DOHH2 (cell line): ENCODE data around the gene ZNF638.
"Not testable (repeated sequence)": the region's sequence is repeated elsewhere in the genome, so short reads cannot be mapped to it uniquely, and the experiment has no call there.

Experiments used
- H3F3A ChIP-seq: fragments of 200-600 bp; sonication (generic), shearing (Covaris generic); 2 replicates; pipeline ENCODE4 v1.6.0; 2016; ENCODE audit warnings: antibody characterized with exemption, mild to moderate bottlenecking; ENCODE audit not compliant: control insufficient read depth, insufficient read depth
- H3K27ac ChIP-seq: fragments of 200-600 bp; sonication (generic); 2 replicates; pipeline ENCODE4 v1.5.1; 2014; ENCODE audit warnings: low read depth, mild to moderate bottlenecking, low read length, moderate library complexity
- H3K27me3 ChIP-seq: fragments of 200-600 bp; sonication (generic); 2 replicates; pipeline ENCODE4 v1.6.1; 2014; ENCODE audit warnings: mild to moderate bottlenecking, low read length, mixed read lengths; ENCODE audit not compliant: control insufficient read depth
- H3K36me3 ChIP-seq: fragments of 200-600 bp; sonication (generic); 2 replicates; pipeline ENCODE4 v1.6.1; 2014; ENCODE audit warnings: mild to moderate bottlenecking, low read length, moderate library complexity, mixed read lengths; ENCODE audit not compliant: control insufficient read depth
- H3K4me1 ChIP-seq: fragments of 200-600 bp; sonication (generic); 2 replicates; pipeline ENCODE4 v1.6.1; 2014; ENCODE audit warnings: mild to moderate bottlenecking, low read length, mixed read lengths; ENCODE audit not compliant: control insufficient read depth
- H3K4me2 ChIP-seq: fragments of 200-600 bp; sonication (generic); 2 replicates; pipeline ENCODE4 v1.6.0; 2014; ENCODE audit warnings: mild to moderate bottlenecking, low read length, moderate library complexity
- H3K4me3 ChIP-seq: fragments of 200-600 bp; sonication (generic); 2 replicates; pipeline ENCODE4 v1.5.1; 2014; ENCODE audit warnings: mild to moderate bottlenecking, low read length, mixed read lengths
- H3K79me2 ChIP-seq: fragments of 200-600 bp; sonication (generic); 2 replicates; pipeline ENCODE4 v1.6.1; 2014; ENCODE audit warnings: mild to moderate bottlenecking, low read length, mixed read lengths; ENCODE audit not compliant: control insufficient read depth
- H3K9me2 ChIP-seq: fragments of 200-600 bp; sonication (generic); replicated peaks from 2 replicates; pipeline ENCODE4 v1.6.1; 2014; ENCODE audit warnings: mild to moderate bottlenecking, low read length, mixed read lengths; ENCODE audit not compliant: control insufficient read depth
- H3K9me3 ChIP-seq: fragments of 200-600 bp; sonication (generic); 2 replicates; pipeline ENCODE4 v1.6.1; 2014; ENCODE audit warnings: antibody characterized with exemption, low read length, mixed read lengths; ENCODE audit not compliant: control insufficient read depth, insufficient read depth
- H4K20me1 ChIP-seq: fragments of 200-600 bp; sonication (generic); 2 replicates; pipeline ENCODE4 v1.6.0; 2014; ENCODE audit warnings: low read depth, mild to moderate bottlenecking, antibody characterized with exemption, low read length, moderate library complexity; ENCODE audit not compliant: control insufficient read depth, insufficient read depth
- EZH2phosphoT487 ChIP-seq: fragments of 200-600 bp; sonication (generic); IDR thresholded peaks from 2 replicates; pipeline ENCODE4 v1.6.1; 2017; ENCODE audit warnings: borderline replicate concordance, mild to moderate bottlenecking, antibody characterized with exemption, low read length, moderate library complexity, mixed read lengths
- TF ChIP-seq, protein P1 (sequence below): fragments of 200-600 bp; sonication (generic); IDR thresholded peaks from one replicate; pipeline ENCODE4 v1.5.1; 2014; ENCODE audit warnings: antibody characterized with exemption, mild to moderate bottlenecking, low read depth, low read length; ENCODE audit not compliant: poor library complexity, severe bottlenecking

Gene ZNF638

DNA sequence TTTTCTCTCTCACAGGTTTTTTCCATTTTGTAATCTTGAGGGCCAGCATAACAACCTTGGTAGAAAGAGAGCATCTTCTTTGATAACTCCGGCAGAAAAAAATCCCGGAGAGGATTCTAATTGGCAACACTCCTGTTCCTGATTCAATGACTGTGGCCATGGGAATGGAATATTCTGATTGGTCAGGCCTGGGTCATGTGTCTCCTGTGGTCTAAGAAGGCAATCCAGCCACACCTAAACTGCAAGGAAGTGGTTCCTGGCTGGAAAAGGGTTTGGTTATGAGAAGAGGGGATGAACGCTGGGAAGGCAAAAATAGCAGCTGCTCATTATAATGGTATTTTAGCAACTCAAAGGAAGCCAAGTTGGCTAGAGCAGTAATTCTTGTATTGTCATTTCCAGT, 24.8 kb upstream of the ZNF638 start:
- H3K4me3 ChIP-seq: no peak overlapping the region
- peaks cover 3% of the 10 kb centered on the region; the same call in 1 of the 2 replicates for H4K20me1 ChIP-seq
- peaks cover 78% of the 10 kb centered on the region for H3K79me2 ChIP-seq
- H3F3A ChIP-seq: no peaks in the 10 kb centered on the region
- no peaks in the 10 kb centered on the region for H3K9me2 ChIP-seq
- TF ChIP-seq, protein P1, sequence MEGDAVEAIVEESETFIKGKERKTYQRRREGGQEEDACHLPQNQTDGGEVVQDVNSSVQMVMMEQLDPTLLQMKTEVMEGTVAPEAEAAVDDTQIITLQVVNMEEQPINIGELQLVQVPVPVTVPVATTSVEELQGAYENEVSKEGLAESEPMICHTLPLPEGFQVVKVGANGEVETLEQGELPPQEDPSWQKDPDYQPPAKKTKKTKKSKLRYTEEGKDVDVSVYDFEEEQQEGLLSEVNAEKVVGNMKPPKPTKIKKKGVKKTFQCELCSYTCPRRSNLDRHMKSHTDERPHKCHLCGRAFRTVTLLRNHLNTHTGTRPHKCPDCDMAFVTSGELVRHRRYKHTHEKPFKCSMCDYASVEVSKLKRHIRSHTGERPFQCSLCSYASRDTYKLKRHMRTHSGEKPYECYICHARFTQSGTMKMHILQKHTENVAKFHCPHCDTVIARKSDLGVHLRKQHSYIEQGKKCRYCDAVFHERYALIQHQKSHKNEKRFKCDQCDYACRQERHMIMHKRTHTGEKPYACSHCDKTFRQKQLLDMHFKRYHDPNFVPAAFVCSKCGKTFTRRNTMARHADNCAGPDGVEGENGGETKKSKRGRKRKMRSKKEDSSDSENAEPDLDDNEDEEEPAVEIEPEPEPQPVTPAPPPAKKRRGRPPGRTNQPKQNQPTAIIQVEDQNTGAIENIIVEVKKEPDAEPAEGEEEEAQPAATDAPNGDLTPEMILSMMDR: no peak
- TF ChIP-seq EZH2phosphoT487: no peak
- H3K27me3 ChIP-seq: no peaks in the 10 kb centered on the region
- no peaks in the 10 kb centered on the region for H3K9me3 ChIP-seq
- no peaks in the 10 kb centered on the region for H3K36me3 ChIP-seq
- H3K4me2 ChIP-seq: no peak overlapping the region
- no peaks in the 10 kb centered on the region for H3K4me1 ChIP-seq
- no peak overlapping the region for H3K27ac ChIP-seq

DNA sequence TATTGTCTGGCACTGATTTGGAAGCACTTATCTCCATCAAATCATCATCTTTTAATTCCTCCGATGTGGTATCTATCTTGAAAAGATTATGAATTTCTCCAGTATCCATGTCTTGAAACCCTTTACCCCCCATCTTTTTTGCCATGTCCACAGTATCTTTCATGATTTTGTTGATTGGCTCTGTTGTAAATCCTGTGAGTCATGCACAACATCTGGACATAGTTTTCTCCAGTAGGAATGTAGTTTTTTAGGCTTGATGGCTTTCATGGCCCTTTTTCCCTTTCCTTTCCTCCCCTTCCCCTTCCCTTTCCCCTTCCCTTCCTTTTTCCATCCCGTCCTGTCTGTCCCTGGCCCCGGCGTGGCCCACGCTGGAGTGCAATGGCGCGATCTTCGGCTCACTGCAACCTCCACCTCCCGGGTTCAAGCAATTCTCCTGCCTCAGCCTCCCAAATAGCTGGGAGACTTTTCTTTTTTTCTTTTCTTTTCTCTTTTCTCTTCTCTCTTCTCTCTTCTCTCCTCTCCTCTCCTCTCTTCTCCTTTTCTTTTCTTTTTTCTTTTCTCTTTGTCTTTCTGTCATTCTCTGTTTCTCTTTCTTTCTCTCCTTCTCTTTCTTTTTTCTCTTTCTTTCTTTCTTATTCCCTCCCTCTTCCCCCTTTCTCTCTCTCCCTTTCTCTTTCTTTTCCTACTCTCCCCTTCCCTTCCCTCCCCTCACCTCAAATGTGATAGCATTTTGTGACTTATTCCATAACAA, 18.4 kb upstream of the ZNF638 start:
- Histone ChIP-seq H3F3A (no peaks in the 10 kb centered on the region), H3K4me1 (0 out of 2 replicates have a peak, but pooled peaks cover 5% of the 10 kb centered on the region)

DNA sequence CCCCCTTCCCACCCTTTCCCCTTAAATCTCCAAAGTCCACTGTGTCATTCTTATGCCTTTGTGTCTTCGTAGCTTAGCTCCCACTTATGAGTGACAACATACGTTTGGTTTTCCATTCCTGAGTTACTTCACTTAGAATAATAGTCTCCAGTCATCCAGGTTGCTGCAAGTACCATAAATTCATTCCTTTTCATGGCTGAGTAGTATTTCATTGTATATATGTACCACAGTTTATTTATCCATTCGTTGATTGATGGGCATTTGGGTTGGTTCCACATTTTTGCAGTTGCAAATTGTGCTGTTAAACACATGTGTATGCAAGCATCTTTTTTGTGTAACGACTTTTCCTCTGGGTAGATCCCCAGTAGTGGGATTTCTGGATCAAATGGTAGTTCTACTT, 14.5 kb upstream of the ZNF638 start:
- Histone ChIP-seq H3K27ac (no peak overlapping the region), H3F3A (no peaks in the 10 kb centered on the region), H3K79me2 (peaks cover 78% of the 10 kb centered on the region), H3K9me2 (no peaks in the 10 kb centered on the region), H3K9me3 (peaks cover 10% of the 10 kb centered on the region; the same call in 1 of the 2 replicates), H3K4me1 (0 out of 2 replicates have a peak, but pooled peaks cover 5% of the 10 kb centered on the region), H3K36me3 (no peaks in the 10 kb centered on the region), H3K4me2 (no peak overlapping the region), H3K27me3 (no peaks in the 10 kb centered on the region), H4K20me1 (no peaks in the 10 kb centered on the region), H3K4me3 (no peak overlapping the region)
- no peak for TF ChIP-seq EZH2phosphoT487
- TF ChIP-seq, protein P1: no peak

More for the DNA sequence above, 18.4 kb upstream of the ZNF638 start:
- Histone ChIP-seq H3K27me3 (no peaks in the 10 kb centered on the region), H3K27ac (no peak overlapping the region), H3K79me2 (peaks cover 69% of the 10 kb centered on the region), H3K9me3 (peaks cover 4% of the 10 kb centered on the region; the same call in 1 of the 2 replicates), H3K4me3 (no peak overlapping the region), H3K9me2 (no peaks in the 10 kb centered on the region), H4K20me1 (no peaks in the 10 kb centered on the region), H3K4me2 (no peak overlapping the region), H3K36me3 (no peaks in the 10 kb centered on the region)
- no peak for TF ChIP-seq EZH2phosphoT487
- TF ChIP-seq, protein P1: no peak

DNA sequence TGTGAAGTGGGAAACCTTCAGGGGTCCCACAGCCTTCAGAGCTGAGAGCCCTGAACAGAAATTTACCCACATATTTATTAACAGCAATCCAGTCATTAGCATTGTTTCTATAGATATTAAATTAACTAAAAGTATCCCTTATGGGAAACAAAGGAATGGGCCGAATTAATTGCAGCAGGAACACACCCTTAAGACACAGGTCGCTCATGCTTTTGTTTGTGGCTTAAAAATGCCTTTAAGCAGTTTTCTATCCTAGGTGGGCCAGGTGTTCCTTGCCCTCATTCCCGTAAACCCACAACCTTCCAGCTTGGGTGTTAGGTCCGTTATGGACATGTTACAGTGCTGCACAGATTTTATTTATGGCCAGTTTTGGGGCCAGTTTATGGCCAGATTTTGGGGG, 13.7 kb upstream of the ZNF638 start:
- not testable (repeated sequence) for H3K4me3 ChIP-seq, H3K9me3 ChIP-seq, H3K9me2 ChIP-seq, H3F3A ChIP-seq, H3K36me3 ChIP-seq, H3K4me2 ChIP-seq, H3K27ac ChIP-seq, H3K4me1 ChIP-seq, H4K20me1 ChIP-seq, H3K27me3 ChIP-seq
- H3K79me2 ChIP-seq: peaks cover 82% of the 10 kb centered on the region
